MCF 10A (cell line): ENCODE measurements around the gene MAGI1. TPM values are rescaled to one million over a fixed set of nuclear protein-coding genes. Genes with fewer than 3 reads are reported as not detected.

Source experiments
- BruUV-seq: library from RNA; stranded (reverse); fragments of 400-500 nt; replicated peaks from 2 replicates; lab custom pipeline; 2021; lab: Mats Ljungman, UMichigan
- CTCF ChIA-PET: fragments of 300-600 bp; sonication (Branson Sonifier 250); formaldehyde crosslinking; extraction: SDS; loops from one replicate; lab custom pipeline; 2021; ENCODE audit warnings: antibody characterized with exemption, inconsistent platforms; lab: Yijun Ruan, JAX
- POLR2A ChIA-PET: fragments of 300-600, 350-650 bp; sonication (Branson Sonifier 250); formaldehyde crosslinking; extraction: SDS; loops from one replicate; lab custom pipeline; 2020; ENCODE audit warnings: antibody characterized with exemption, inconsistent platforms; lab: Yijun Ruan, JAX
- DNase-seq: peaks from one replicate; pipeline ENCODE4 v3.0.0-alpha.2; 2018; ENCODE audit not compliant: unreplicated experiment
- H3K27ac Mint-ChIP-seq: one replicate; pipeline ENCODE4 v1.8.0; 2022; ENCODE audit warnings: mild to moderate bottlenecking, low read depth, mixed read lengths; ENCODE audit not compliant: unreplicated experiment
- H3K27me3 Mint-ChIP-seq: one replicate; pipeline ENCODE4 v1.8.0; 2022; ENCODE audit warnings: mixed read lengths; ENCODE audit not compliant: insufficient read depth, unreplicated experiment
- H3K36me3 Mint-ChIP-seq: one replicate; pipeline ENCODE4 v1.8.0; 2022; ENCODE audit warnings: mild to moderate bottlenecking, moderate library complexity, mixed read lengths; ENCODE audit not compliant: insufficient read depth, unreplicated experiment
- H3K4me1 Mint-ChIP-seq: one replicate; pipeline ENCODE4 v1.8.0; 2022; ENCODE audit warnings: mixed read lengths; ENCODE audit not compliant: insufficient read depth, unreplicated experiment
- H3K4me3 Mint-ChIP-seq: one replicate; pipeline ENCODE4 v1.8.0; 2022; ENCODE audit warnings: mild to moderate bottlenecking, moderate library complexity, mixed read lengths; ENCODE audit not compliant: unreplicated experiment
- H3K9me3 Mint-ChIP-seq: one replicate; pipeline ENCODE4 v1.8.0; 2022; ENCODE audit warnings: mixed read lengths; ENCODE audit not compliant: unreplicated experiment
- intact Hi-C: fragments of 100-400 bp; cut with micrococcal nuclease; formaldehyde crosslinking; loops from 2 replicates; pipeline ENCODE4 v1.14.1; 2022
- total RNA-seq: library from RNA; stranded (reverse); gene quantifications from 2 replicates; pipeline ENCODE4 v1.2.3, GENCODE V29; 2022
- TF ChIP-seq, protein P1 (sequence below): fragments of 200-600 bp; IDR thresholded peaks from one replicate; pipeline ENCODE4 v1.8.0; 2022; ENCODE audit warnings: antibody characterized with exemption, mild to moderate bottlenecking; ENCODE audit not compliant: unreplicated experiment

The MAGI1 gene
- total RNA-seq, 1 experiment from 2014 or later = 6.2 TPM

DNA sequence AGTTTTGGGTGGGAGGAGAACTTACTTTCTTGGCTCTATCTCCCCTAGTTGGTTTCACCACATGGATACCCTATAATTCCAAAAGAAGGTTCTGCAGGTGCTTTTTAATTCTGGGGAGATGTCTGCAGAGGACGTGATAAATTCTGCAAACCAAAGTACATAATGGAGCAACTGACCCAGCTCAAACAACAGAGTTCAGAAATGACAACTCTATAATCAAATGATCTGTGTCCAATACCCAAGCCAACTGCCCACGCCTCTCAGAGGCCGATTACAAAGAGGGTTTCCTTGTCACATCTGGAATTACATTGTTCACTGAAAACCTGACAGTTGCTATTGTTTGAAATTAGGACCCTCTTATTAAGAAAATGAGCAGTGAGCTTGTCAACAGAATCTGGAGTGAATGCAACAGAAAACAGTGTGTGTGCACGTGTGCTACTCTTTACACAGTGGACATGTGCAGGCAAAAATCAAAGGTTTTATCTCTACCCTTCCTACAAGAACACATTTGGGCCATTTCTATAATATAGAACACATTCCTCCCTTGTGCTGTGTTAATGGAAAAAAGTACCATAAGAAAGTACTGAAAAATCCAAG lies 593.0 kb downstream of the MAGI1 start:
- Mint-ChIP-seq H3K27ac (no peak overlapping the region), H3K9me3 (no peaks in the 10 kb centered on the region), H3K4me1 (no peaks in the 10 kb centered on the region), H3K27me3 (no peaks in the 10 kb centered on the region), H3K36me3 (no peaks in the 10 kb centered on the region), H3K4me3 (no peak overlapping the region)
- BruUV-seq = no TSS peak
- intact Hi-C loops = no loop called here
- CTCF ChIA-PET = no interaction called here
- POLR2A ChIA-PET = no interaction called here
- no peak for DNase-seq
- TF ChIP-seq, protein P1, sequence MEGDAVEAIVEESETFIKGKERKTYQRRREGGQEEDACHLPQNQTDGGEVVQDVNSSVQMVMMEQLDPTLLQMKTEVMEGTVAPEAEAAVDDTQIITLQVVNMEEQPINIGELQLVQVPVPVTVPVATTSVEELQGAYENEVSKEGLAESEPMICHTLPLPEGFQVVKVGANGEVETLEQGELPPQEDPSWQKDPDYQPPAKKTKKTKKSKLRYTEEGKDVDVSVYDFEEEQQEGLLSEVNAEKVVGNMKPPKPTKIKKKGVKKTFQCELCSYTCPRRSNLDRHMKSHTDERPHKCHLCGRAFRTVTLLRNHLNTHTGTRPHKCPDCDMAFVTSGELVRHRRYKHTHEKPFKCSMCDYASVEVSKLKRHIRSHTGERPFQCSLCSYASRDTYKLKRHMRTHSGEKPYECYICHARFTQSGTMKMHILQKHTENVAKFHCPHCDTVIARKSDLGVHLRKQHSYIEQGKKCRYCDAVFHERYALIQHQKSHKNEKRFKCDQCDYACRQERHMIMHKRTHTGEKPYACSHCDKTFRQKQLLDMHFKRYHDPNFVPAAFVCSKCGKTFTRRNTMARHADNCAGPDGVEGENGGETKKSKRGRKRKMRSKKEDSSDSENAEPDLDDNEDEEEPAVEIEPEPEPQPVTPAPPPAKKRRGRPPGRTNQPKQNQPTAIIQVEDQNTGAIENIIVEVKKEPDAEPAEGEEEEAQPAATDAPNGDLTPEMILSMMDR = no peak

DNA sequence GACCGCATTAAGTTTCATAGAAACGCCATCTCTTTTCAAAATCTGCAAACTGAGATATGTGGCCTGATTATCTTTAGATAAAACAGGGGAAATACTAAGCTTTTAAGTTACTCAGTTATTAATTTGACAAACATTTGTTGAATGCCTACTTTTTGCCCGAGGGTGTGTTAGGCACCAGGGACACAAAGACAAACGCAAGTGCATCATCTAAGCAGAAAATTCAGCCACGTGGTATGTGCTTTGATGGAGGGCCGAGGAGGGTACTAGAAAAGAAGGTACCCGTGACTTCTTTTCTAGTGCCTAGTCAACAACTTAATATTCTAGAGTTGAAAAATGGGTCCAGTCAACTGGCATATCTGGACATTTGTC lies 594.3 kb downstream of the MAGI1 start:
- intact Hi-C loops = no loop called here
- CTCF ChIA-PET = interaction anchor here (1.0 to 1.8 kb wide), 4 partner anchors 18 to 306 kb away, joined by 3 to 4 read pairs (median 4); no protein-coding TSS in a partner anchor
- Mint-ChIP-seq H3K36me3 (no peaks in the 10 kb centered on the region), H3K4me1 (no peaks in the 10 kb centered on the region), H3K9me3 (no peaks in the 10 kb centered on the region), H3K27me3 (no peaks in the 10 kb centered on the region), H3K4me3 (no peak overlapping the region), H3K27ac (no peak overlapping the region)
- DNase-seq = no peak
- POLR2A ChIA-PET = no interaction called here
- BruUV-seq = no TSS peak
- TF ChIP-seq, protein P1 = no peak

DNA sequence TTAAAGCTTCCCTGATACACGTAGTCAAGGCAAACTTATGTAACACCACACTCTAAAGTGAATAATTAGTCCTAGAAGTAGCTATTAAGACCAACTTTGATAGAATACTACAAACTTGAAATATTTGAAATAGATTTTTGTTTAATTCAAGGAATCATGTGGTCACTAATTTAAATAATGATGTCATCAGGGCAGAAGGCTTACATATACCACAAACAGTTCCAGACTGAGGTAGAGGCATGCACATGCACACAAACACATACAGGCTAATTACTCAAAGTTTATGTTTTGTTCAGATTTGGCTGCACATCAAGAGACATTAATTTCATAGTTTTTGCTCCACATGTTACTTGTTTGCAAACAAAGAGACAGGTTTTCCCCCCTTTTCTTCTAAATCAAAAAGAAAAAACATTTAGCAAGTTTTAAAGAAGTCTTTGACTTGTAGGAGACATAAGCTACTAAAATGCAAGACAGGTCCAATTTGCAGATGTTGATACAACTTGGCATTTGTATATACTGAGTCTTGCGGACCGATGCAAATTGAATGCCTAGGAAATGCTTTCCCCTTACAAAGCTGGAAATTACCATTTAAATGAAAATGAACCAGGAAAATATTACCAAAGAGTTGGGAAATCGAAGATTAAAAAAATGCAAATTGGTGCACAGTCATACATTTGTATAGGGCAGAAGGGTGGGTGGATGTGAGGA lies 594.8 kb downstream of the MAGI1 start:
- no peaks in the 10 kb centered on the region for H3K9me3 Mint-ChIP-seq
- no TSS peak for BruUV-seq
- TF ChIP-seq, protein P1 = no peak
- H3K4me3 Mint-ChIP-seq = no peak overlapping the region
- H3K36me3 Mint-ChIP-seq = no peaks in the 10 kb centered on the region
- no peak for DNase-seq
- intact Hi-C loops = no loop called here
- no peak overlapping the region for H3K27ac Mint-ChIP-seq
- H3K27me3 Mint-ChIP-seq = no peaks in the 10 kb centered on the region
- ChIA-PET POLR2A (no interaction called here), CTCF (interaction anchor here (0.6 to 1.8 kb wide), 7 partner anchors 17 to 749 kb away, joined by 3 to 6 read pairs (median 3); no protein-coding TSS in a partner anchor)
- no peaks in the 10 kb centered on the region for H3K4me1 Mint-ChIP-seq

DNA sequence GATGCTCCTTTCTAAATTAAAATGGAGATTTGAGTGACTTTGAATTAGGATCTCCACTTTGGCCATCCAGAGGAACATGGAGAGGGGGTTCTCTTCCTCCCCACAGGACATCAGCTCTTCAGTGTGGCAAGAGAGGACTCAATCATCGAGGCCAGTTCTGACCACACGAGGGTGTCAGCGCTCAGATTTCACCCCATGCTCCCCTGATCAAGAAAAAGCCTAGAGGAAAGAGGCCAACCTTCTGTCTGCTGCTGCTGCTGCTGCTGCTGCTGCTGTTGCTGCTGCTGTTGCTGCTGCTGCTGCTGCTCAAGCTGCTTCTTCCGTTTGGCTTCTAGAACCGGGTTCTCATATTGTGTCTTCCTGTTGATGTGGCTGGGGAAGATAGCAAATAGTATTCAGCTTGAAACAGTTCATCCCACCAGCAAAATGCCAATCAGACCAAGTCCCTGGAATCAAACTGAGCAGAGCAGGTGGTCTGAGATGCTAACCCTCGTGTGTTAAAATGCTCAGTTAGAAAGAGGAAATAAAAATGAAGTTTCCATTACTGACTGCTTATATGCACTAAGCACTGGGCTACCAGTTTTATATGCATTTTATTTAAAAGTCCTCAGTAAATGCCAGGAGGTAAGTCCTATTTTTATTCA lies 599.0 kb downstream of the MAGI1 start:
- ChIA-PET CTCF (interaction anchor here (0.6 to 4.3 kb wide), 57 partner anchors 8 to 1011 kb away, joined by 3 to 102 read pairs (median 4); no protein-coding TSS in a partner anchor), POLR2A (interaction anchor here (0.7 to 0.8 kb wide), 2 partner anchors 10 to 699 kb away, joined by 3 read pairs; no protein-coding TSS in a partner anchor)
- Mint-ChIP-seq H3K4me1 (no peaks in the 10 kb centered on the region), H3K27ac (no peak overlapping the region), H3K27me3 (no peaks in the 10 kb centered on the region), H3K36me3 (no peaks in the 10 kb centered on the region), H3K9me3 (no peaks in the 10 kb centered on the region), H3K4me3 (no peak overlapping the region)
- no TSS peak for BruUV-seq
- intact Hi-C loops = loop anchor here (1.0 to 5.0 kb wide), 3 partner anchors 234 to 758 kb away; no protein-coding TSS in a partner anchor
- DNase-seq = peak; percentile 66
- TF ChIP-seq, protein P1 = peak; percentile 45
